OCI-LY7 (cell line): ENCODE measurements around the gene MRM1. TPM values are rescaled to one million over a fixed set of nuclear protein-coding genes. Genes with fewer than 3 reads are reported as not detected.
"Not testable (repeated sequence)": the region's sequence is repeated elsewhere in the genome, so short reads cannot be mapped to it uniquely, and the experiment has no call there.

Source experiments
- BruUV-seq: library from RNA; stranded (reverse); fragments of 400-500 nt; replicated peaks from 2 replicates; lab custom pipeline; 2021; lab: Mats Ljungman, UMichigan
- CTCF ChIA-PET: fragments of 300-600 bp; sonication (Branson Sonifier 250); formaldehyde crosslinking; loops from one replicate; lab custom pipeline; 2022; ENCODE audit warnings: antibody characterized with exemption; ENCODE audit not compliant: unreplicated experiment; lab: Charles Lee
- POLR2A ChIA-PET: fragments of 300-600 bp; sonication (Branson Sonifier 250); formaldehyde crosslinking; loops from one replicate; lab custom pipeline; 2022; ENCODE audit warnings: antibody characterized with exemption; lab: Charles Lee
- DNase-seq: peaks from one replicate; pipeline ENCODE4 v3.0.0-alpha.2; 2015; ENCODE audit warnings: low spot score
- H2AFZ ChIP-seq: fragments of 200-600 bp; sonication (generic), shearing (Covaris generic); 2 replicates; pipeline ENCODE4 v1.6.1; 2014; ENCODE audit warnings: mild to moderate bottlenecking, antibody characterized with exemption, low read length, moderate library complexity
- H3K27ac ChIP-seq: fragments of 200-600 bp; sonication (generic); 2 replicates; pipeline ENCODE4 v1.5.1; 2014; ENCODE audit warnings: mixed run types, low read depth, mild to moderate bottlenecking, moderate library complexity, low read length, inconsistent platforms; ENCODE audit not compliant: poor library complexity, severe bottlenecking
- H3K36me3 ChIP-seq: fragments of 200-600 bp; sonication (generic); 2 replicates; pipeline ENCODE4 v1.6.1; 2014; ENCODE audit warnings: mild to moderate bottlenecking, antibody characterized with exemption, low read length, moderate library complexity, mixed read lengths; ENCODE audit not compliant: insufficient read depth
- H3K4me1 ChIP-seq: fragments of 200-600 bp; sonication (generic); 2 replicates; pipeline ENCODE4 v1.5.1; 2014; ENCODE audit warnings: mild to moderate bottlenecking, low read length; ENCODE audit not compliant: insufficient read depth, poor library complexity, severe bottlenecking
- H3K4me2 ChIP-seq: fragments of 200-600 bp; sonication (generic); 2 replicates; pipeline ENCODE4 v1.6.1; 2014; ENCODE audit warnings: mild to moderate bottlenecking, low read length
- H3K4me3 ChIP-seq: fragments of 200-600 bp; sonication (generic); 2 replicates; pipeline ENCODE4 v1.5.1; 2014; ENCODE audit warnings: mild to moderate bottlenecking, low read depth, low read length; ENCODE audit not compliant: poor library complexity, severe bottlenecking
- H3K79me2 ChIP-seq: fragments of 200-600 bp; sonication (generic); 2 replicates; pipeline ENCODE4 v1.6.1; 2016; ENCODE audit warnings: low read depth, mild to moderate bottlenecking, low read length, moderate library complexity, mixed read lengths; ENCODE audit not compliant: insufficient read depth
- H3K9me2 ChIP-seq: fragments of 200-600 bp; sonication (generic); 2 replicates; pipeline ENCODE4 v1.6.1; 2016; ENCODE audit warnings: mild to moderate bottlenecking, low read length, mixed read lengths; ENCODE audit not compliant: insufficient read depth
- H3K9me3 ChIP-seq: fragments of 200-600 bp; sonication (generic); 2 replicates; pipeline ENCODE4 v1.6.1; 2014; ENCODE audit warnings: mild to moderate bottlenecking, mixed run types, low read length, mixed read lengths
- H4K20me1 ChIP-seq: fragments of 200-600 bp; sonication (generic); 2 replicates; pipeline ENCODE4 v1.6.1; 2014; ENCODE audit warnings: mild to moderate bottlenecking, antibody characterized with exemption, low read length, moderate library complexity, mixed read lengths; ENCODE audit not compliant: insufficient read depth
- CTCF ChIP-seq: fragments of 200-600 bp; sonication (generic); conservative IDR thresholded peaks from 2 replicates; pipeline ENCODE4 v1.5.1; 2014; ENCODE audit warnings: mild to moderate bottlenecking, antibody characterized with exemption, low read length, moderate library complexity, mixed read lengths
- EZH2phosphoT487 ChIP-seq: fragments of 200-600 bp; sonication (generic); IDR thresholded peaks from 2 replicates; pipeline ENCODE4 v1.6.1; 2018; ENCODE audit warnings: low read depth, borderline replicate concordance, mild to moderate bottlenecking, mixed run types, antibody characterized with exemption, low read length, moderate library complexity, mixed read lengths
- intact Hi-C: fragments of 100-400 bp; cut with micrococcal nuclease; formaldehyde crosslinking; loops from one replicate; pipeline ENCODE4 v1.10.0; 2022; ENCODE audit not compliant: unreplicated experiment
- total RNA-seq, 2 experiments: library from RNA; depleted of rRNA in 1 of 2; stranded (reverse); fragments of >200 nt in 1 of 2; shearing (Covaris generic) in 1 of 2; gene quantifications; 2 replicates each; pipeline ENCODE4 v1.2.3, GENCODE V29; 2014 to 2022

Gene MRM1
- total RNA-seq, 2 experiments from 2014 or later: 22.5 to 22.6 TPM

- POLR2A ChIA-PET: interaction anchor here (0.6 to 2.3 kb wide), 6 partner anchors 8 to 443 kb away, joined by 3 to 10 read pairs (median 5); no protein-coding TSS in a partner anchor
- Histone ChIP-seq H2AFZ (peak overlapping the region; percentile 67; the same call in 1 of the 2 replicates), H3K4me1 (peaks cover 31% of the 10 kb centered on the region), H3K27ac (peak overlapping the region; percentile 67), H3K9me3 (no peaks in the 10 kb centered on the region), H3K4me2 (peak overlapping the region; percentile 92), H3K9me2 (no peaks in the 10 kb centered on the region), H3K79me2 (peaks cover 43% of the 10 kb centered on the region), H4K20me1 (peaks cover 15% of the 10 kb centered on the region; the same call in 1 of the 2 replicates), H3K36me3 (peaks cover 25% of the 10 kb centered on the region), H3K4me3 (peak overlapping the region; percentile 90)
- CTCF ChIA-PET: interaction anchor here (0.6 kb wide), 1 partner anchor 360 kb away, joined by 3 read pairs; no protein-coding TSS in a partner anchor
- intact Hi-C loops: loop anchor here (10.0 kb wide), 2 partner anchors 773 to 1003 kb away; partner anchors contain the start of genes C17orf78 and SYNRG
- TF ChIP-seq EZH2phosphoT487 (no peak), CTCF (no peak)
- DNase-seq: peak; percentile 25
- no TSS peak for BruUV-seq
Observed at GRCh38 chr17:36602030-36602748, 806 bp downstream of the MRM1 start.

GRCh38 chr17:36602924-36603384 is 1.6 kb downstream of the MRM1 start:
- Histone ChIP-seq H3K4me1 (peaks cover 31% of the 10 kb centered on the region), H3K9me3 (no peaks in the 10 kb centered on the region), H4K20me1 (peaks cover 15% of the 10 kb centered on the region; the same call in 1 of the 2 replicates), H3K4me3 (peak overlapping the region; percentile 90), H2AFZ (no peak overlapping the region), H3K4me2 (peak overlapping the region; percentile 92), H3K36me3 (peaks cover 32% of the 10 kb centered on the region), H3K79me2 (peaks cover 43% of the 10 kb centered on the region), H3K9me2 (no peaks in the 10 kb centered on the region), H3K27ac (peak overlapping the region; percentile 67)
- TF ChIP-seq CTCF: peak; percentile 84
- TF ChIP-seq EZH2phosphoT487: no peak
- DNase-seq: peak; percentile 82
- intact Hi-C loops: loop anchor here (1.0 to 10.0 kb wide), 4 partner anchors 23 to 1002 kb away; partner anchors contain the start of genes C17orf78 and SYNRG
- CTCF ChIA-PET: interaction anchor here (0.5 kb wide), 1 partner anchor 879 kb away, joined by 3 read pairs; no protein-coding TSS in a partner anchor
- TSS peak; percentile 50 for BruUV-seq
- POLR2A ChIA-PET: interaction anchor here (0.7 to 2.3 kb wide), 4 partner anchors 8 to 445 kb away, joined by 3 to 7 read pairs (median 6); no protein-coding TSS in a partner anchor

- Histone ChIP-seq H4K20me1 (peaks cover 20% of the 10 kb centered on the region), H3K4me1 (peaks cover 39% of the 10 kb centered on the region), H3K79me2 (peaks cover 43% of the 10 kb centered on the region), H3K36me3 (peaks cover 43% of the 10 kb centered on the region), H3K4me2 (peak overlapping the region; percentile 46)
- CTCF ChIA-PET, H3K9me3 ChIP-seq, H3K4me3 ChIP-seq, H3K9me2 ChIP-seq, BruUV-seq, H3K27ac ChIP-seq, H2AFZ ChIP-seq, DNase-seq: not testable (repeated sequence)
- intact Hi-C loops: loop anchor here (10.0 kb wide), 2 partner anchors 770 to 1000 kb away; partner anchors contain the start of genes C17orf78 and SYNRG
- POLR2A ChIA-PET: interaction anchor here (0.6 kb wide), 1 partner anchor 54 kb away, joined by 5 read pairs; no protein-coding TSS in a partner anchor
Observed at GRCh38 chr17:36605028-36605427, 3.6 kb downstream of the MRM1 start.
